SK-N-DZ (cell line): ENCODE results near the gene RNF207. TPM values are rescaled to one million over a fixed set of nuclear protein-coding genes. Genes with fewer than 3 reads are reported as not detected.

Experiments used
- DNase-seq: peaks from one replicate; pipeline ENCODE4 v3.0.0-alpha.2; 2015; ENCODE audit warnings: low spot score
- polyA plus RNA-seq, 2 experiments: library from polyadenylated mRNA; depleted of rRNA; stranded (reverse); fragments of >200 nt; gene quantifications; 2 replicates each; pipeline ENCODE4 v1.2.3, GENCODE V29; 2014

The RNF207 gene
- polyA plus RNA-seq (2014; cell fraction: cytosol; rRNA removed) = 5.9 and 13.4 TPM in 2 replicates
- 72.6 and 79.0 TPM in 2 replicates for polyA plus RNA-seq (2014; cell fraction: nucleus; rRNA removed)

GRCh38 chr1:6205849-6206519 is at the start of gene RNF207:
TSS of gene RNF207 (plus strand) at chr1:6206119. CDS start at chr1:6206536, 417 bp downstream.
- no peak for DNase-seq

- no peak for DNase-seq
Observed at GRCh38 chr1:6157132-6157527, 48.8 kb upstream of the RNF207 start.

GRCh38 chr1:6157528-6158174 is 48.3 kb upstream of the RNF207 start:
- DNase-seq = no peak

- no peak for DNase-seq
Observed at GRCh38 chr1:6158181-6158580, 47.7 kb upstream of the RNF207 start.

GRCh38 chr1:6162341-6162740 is 43.6 kb upstream of the RNF207 start:
- DNase-seq = no peak

- DNase-seq = no peak
Observed at GRCh38 chr1:6162773-6163172, 43.1 kb upstream of the RNF207 start.

- no peak for DNase-seq
Observed at GRCh38 chr1:6163191-6163972, 42.5 kb upstream of the RNF207 start.

GRCh38 chr1:6163973-6164617 is 41.8 kb upstream of the RNF207 start:
- no peak for DNase-seq

- DNase-seq = no peak
Observed at GRCh38 chr1:6165027-6165426, 40.9 kb upstream of the RNF207 start.

- DNase-seq = no peak
Observed at GRCh38 chr1:6165441-6165985, 40.4 kb upstream of the RNF207 start.

- DNase-seq = no peak
Observed at GRCh38 chr1:6166221-6166620, 39.7 kb upstream of the RNF207 start.

- no peak for DNase-seq
Observed at GRCh38 chr1:6166655-6167390, 39.1 kb upstream of the RNF207 start.

- no peak for DNase-seq
Observed at GRCh38 chr1:6167391-6168303, 38.3 kb upstream of the RNF207 start.

- DNase-seq = no peak
Observed at GRCh38 chr1:6168947-6169586, 36.9 kb upstream of the RNF207 start.

- no peak for DNase-seq
Observed at GRCh38 chr1:6170116-6170741, 35.7 kb upstream of the RNF207 start.

- no peak for DNase-seq
Observed at GRCh38 chr1:6170742-6171201, 35.1 kb upstream of the RNF207 start.

- DNase-seq = peak; percentile 52
Observed at GRCh38 chr1:6171548-6172124, 34.3 kb upstream of the RNF207 start.

GRCh38 chr1:6172549-6172948 is 33.4 kb upstream of the RNF207 start:
- no peak for DNase-seq
